HL-60 (cell line): ENCODE data around the gene ZGPAT.

Source experiments
- DNase-seq, 2 experiments: peaks; one replicate each; pipeline ENCODE4 v3.0.0-alpha.2; 2010 to 2020; ENCODE audit warnings: low read depth in 1 of 2, low spot score in 1 of 2
- H3K27ac ChIP-seq: fragments of 250-450 bp; sonication (Bioruptor Pico); replicated peaks from 2 replicates; pipeline ENCODE4 v1.5.1; 2020; ENCODE audit warnings: mild to moderate bottlenecking, moderate library complexity
- H3K27me3 ChIP-seq: fragments of 250-450 bp; sonication (Bioruptor Pico); 2 replicates; pipeline ENCODE4 v1.5.1; 2021; ENCODE audit warnings: mild to moderate bottlenecking, moderate library complexity; ENCODE audit not compliant: insufficient read depth, poor library complexity, severe bottlenecking
- H3K4me3 ChIP-seq: replicated peaks from 2 replicates; pipeline ENCODE4 v1.5.1; 2011; ENCODE audit warnings: mild to moderate bottlenecking, control low read depth, low read length; ENCODE audit not compliant: insufficient read depth
- CTCF ChIP-seq: IDR thresholded peaks from one replicate; pipeline ENCODE4 v1.5.1; 2011; ENCODE audit warnings: low read length, control low read depth, inconsistent platforms; ENCODE audit not compliant: insufficient read depth
- GABPA ChIP-seq: IDR thresholded peaks from 2 replicates; pipeline ENCODE4 v1.6.1; 2012; ENCODE audit warnings: low read depth
- POLR2AphosphoS5 ChIP-seq: IDR thresholded peaks from 2 replicates; pipeline ENCODE4 v1.6.1; 2012; ENCODE audit warnings: low read depth
- SPI1 ChIP-seq: IDR thresholded peaks from 2 replicates; pipeline ENCODE4 v1.6.1; 2012; ENCODE audit warnings: low read depth, mild to moderate bottlenecking, borderline replicate concordance
- TF ChIP-seq, protein P1 (sequence below): IDR thresholded peaks from 2 replicates; pipeline ENCODE4 v1.6.1; 2012; ENCODE audit warnings: low read depth; ENCODE audit not compliant: insufficient replicate concordance

Gene ZGPAT

GRCh38 chr20:63697357-63697867, 10.4 kb upstream of the ZGPAT start:
- TF ChIP-seq, protein P1, sequence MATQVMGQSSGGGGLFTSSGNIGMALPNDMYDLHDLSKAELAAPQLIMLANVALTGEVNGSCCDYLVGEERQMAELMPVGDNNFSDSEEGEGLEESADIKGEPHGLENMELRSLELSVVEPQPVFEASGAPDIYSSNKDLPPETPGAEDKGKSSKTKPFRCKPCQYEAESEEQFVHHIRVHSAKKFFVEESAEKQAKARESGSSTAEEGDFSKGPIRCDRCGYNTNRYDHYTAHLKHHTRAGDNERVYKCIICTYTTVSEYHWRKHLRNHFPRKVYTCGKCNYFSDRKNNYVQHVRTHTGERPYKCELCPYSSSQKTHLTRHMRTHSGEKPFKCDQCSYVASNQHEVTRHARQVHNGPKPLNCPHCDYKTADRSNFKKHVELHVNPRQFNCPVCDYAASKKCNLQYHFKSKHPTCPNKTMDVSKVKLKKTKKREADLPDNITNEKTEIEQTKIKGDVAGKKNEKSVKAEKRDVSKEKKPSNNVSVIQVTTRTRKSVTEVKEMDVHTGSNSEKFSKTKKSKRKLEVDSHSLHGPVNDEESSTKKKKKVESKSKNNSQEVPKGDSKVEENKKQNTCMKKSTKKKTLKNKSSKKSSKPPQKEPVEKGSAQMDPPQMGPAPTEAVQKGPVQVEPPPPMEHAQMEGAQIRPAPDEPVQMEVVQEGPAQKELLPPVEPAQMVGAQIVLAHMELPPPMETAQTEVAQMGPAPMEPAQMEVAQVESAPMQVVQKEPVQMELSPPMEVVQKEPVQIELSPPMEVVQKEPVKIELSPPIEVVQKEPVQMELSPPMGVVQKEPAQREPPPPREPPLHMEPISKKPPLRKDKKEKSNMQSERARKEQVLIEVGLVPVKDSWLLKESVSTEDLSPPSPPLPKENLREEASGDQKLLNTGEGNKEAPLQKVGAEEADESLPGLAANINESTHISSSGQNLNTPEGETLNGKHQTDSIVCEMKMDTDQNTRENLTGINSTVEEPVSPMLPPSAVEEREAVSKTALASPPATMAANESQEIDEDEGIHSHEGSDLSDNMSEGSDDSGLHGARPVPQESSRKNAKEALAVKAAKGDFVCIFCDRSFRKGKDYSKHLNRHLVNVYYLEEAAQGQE = no peak
- TF ChIP-seq CTCF (no peak), GABPA (no peak), POLR2AphosphoS5 (no peak), SPI1 (no peak)
- H3K27me3 ChIP-seq = no peaks in the 10 kb centered on the region
- H3K27ac ChIP-seq = no peak overlapping the region
- H3K4me3 ChIP-seq = no peak overlapping the region
- no peak for DNase-seq

GRCh38 chr20:63697868-63698545, 9.8 kb upstream of the ZGPAT start:
- H3K4me3 ChIP-seq = no peak overlapping the region
- TF ChIP-seq CTCF = no peak
- TF ChIP-seq POLR2AphosphoS5 = peak; percentile 44; the same call in 1 of the 2 replicates
- TF ChIP-seq, protein P1 = no peak
- DNase-seq = no peak
- no peak overlapping the region for H3K27ac ChIP-seq
- no peaks in the 10 kb centered on the region for H3K27me3 ChIP-seq

DNA sequence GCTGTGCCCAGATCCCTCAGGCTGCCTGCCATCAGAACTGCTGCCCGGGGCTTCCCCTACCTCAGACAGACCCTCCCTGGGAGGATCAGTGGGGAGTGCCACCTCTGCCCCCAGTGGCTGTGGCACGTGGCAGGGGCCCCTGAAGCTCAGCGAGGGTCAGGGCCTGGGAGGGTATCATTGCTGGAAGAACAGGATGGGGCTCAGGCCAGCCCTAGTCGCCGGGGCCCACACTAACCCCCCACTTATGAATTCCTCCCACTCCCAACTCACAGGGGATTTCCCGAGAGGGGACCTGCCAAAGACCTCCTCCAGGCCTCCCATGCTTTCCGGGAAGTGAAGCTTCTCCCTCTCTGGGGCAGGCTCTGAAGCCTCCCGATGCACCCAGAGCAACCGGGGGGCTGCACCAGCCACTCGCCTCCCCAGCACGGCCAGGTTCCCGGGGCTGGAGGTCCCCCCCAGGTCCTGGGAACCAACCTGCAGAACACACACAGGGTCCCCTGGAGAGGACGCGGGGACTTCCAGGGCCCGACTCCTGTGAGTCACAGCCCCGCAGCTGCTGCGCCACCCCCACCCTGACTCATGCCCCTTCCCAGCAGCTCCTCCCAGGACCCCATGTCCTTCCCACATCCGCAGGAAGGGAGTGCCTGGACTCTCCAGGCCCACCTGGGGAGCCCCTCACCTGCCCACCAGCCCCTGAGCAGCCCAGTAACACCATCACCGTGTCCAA, 8.9 kb upstream of the ZGPAT start:
- H3K4me3 ChIP-seq = no peak overlapping the region
- TF ChIP-seq SPI1 (no peak), CTCF (no peak), GABPA (no peak), POLR2AphosphoS5 (no peak)
- TF ChIP-seq, protein P1 = no peak
- DNase-seq = no peak
- no peaks in the 10 kb centered on the region for H3K27me3 ChIP-seq
- H3K27ac ChIP-seq = no peak overlapping the region
